Aorta (tissue), 5 donors: ENCODE data around the gene SEC23B. TPM values are rescaled to one million over a fixed set of nuclear protein-coding genes. Genes with fewer than 3 reads are reported as not detected.
"Not testable (repeated sequence)": the region's sequence is repeated elsewhere in the genome, so short reads cannot be mapped to it uniquely, and the experiment has no call there.

ENCODE experiments used
- ATAC-seq: fragments of 200-7000 bp; cut with Tn5 transposase; one replicate; pipeline ENCODE4 v1.9.1; 2022; ENCODE audit warnings: moderate library complexity; ENCODE audit not compliant: low FRiP score
- DNase-seq, 2 donors: peaks; one replicate each; pipeline ENCODE4 v3.0.0-alpha.2; 2020
- H3K27ac ChIP-seq, 2 donors: one replicate each; pipeline ENCODE4 v1.5.1; 2013; ENCODE audit warnings: low read length in 2 of 2, mild to moderate bottlenecking in 2 of 2, moderate library complexity in 2 of 2, control low read depth in 1 of 2, inconsistent platforms in 1 of 2, low read depth in 1 of 2
- H3K27me3 ChIP-seq, 2 donors: one replicate each; pipeline ENCODE4 v1.6.1; 2013; ENCODE audit warnings: control low read depth in 1 of 2, low read length in 1 of 2, mild to moderate bottlenecking in 1 of 2, moderate library complexity in 1 of 2; ENCODE audit not compliant: insufficient read depth in 2 of 2, control insufficient read depth in 1 of 2
- H3K36me3 ChIP-seq, 2 donors: one replicate each; pipeline ENCODE4 v1.6.1; 2013; ENCODE audit warnings: control low read depth in 1 of 2, low read length in 1 of 2, mild to moderate bottlenecking in 1 of 2; ENCODE audit not compliant: insufficient read depth in 2 of 2, control insufficient read depth in 1 of 2
- H3K4me1 ChIP-seq, 2 donors: one replicate each; pipeline ENCODE4 v1.6.1; 2013; ENCODE audit warnings: low read length in 2 of 2, control low read depth in 1 of 2, mild to moderate bottlenecking in 1 of 2, moderate library complexity in 1 of 2; ENCODE audit not compliant: insufficient read depth in 2 of 2, control insufficient read depth in 1 of 2
- H3K4me3 ChIP-seq, 2 donors: one replicate each; pipeline ENCODE4 v1.5.1; 2013; ENCODE audit warnings: low read length in 2 of 2, control low read depth in 1 of 2, mild to moderate bottlenecking in 1 of 2
- H3K9me3 ChIP-seq: one replicate; pipeline ENCODE4 v1.6.1; 2013; ENCODE audit warnings: mild to moderate bottlenecking, low read length; ENCODE audit not compliant: control insufficient read depth
- WGBS, 2 donors: extraction: QIAGEN DNeasy Blood & Tissue Kit; methylation state at CpG; one replicate each; pipeline ENCODE4 v1.1.7; 2013; 5-methylcytosine and 5-hydroxymethylcytosine counted together
- intact Hi-C, 2 donors: fragments of 100-400 bp; cut with DNase I; formaldehyde crosslinking; loops; one replicate each; pipeline versions ENCODE4 v1.14.2 to v1.15.0; 2022
- polyA plus RNA-seq, 2 donors: library from polyadenylated mRNA; stranded (reverse); fragments of 200-250 nt; gene quantifications; one replicate each; pipeline ENCODE4 v1.2.3, GENCODE V29; 2013
- total RNA-seq, 2 donors: library from RNA; stranded (reverse); fragmentation: NEBNext Ultra II Directional; extraction: Animal tissue kit (Norgen Biotek cat#: 25700); gene quantifications; one replicate each; pipeline ENCODE4 v1.2.1, GENCODE V29; 2021
- donor health status: healthy with polysubstance abuse.
- donor health status: Bipolar disorder and iron deficiency.
- donor health status: DM: no; HTN: no; CAD: no.
- donor health status: DM: no; HTN: no; CAD: no.
- donor health status: DM: yes; HTN: yes; CAD: no.

The SEC23B gene
- total and polyA plus RNA-seq, 4 donors = 8.9 to 37.5 (median 22.5) TPM

- DNase-seq (no peak), ATAC-seq (no peak)
- H3K4me1 ChIP-seq = no peaks in the 10 kb centered on the region
- no peaks in the 10 kb centered on the region for H3K9me3 ChIP-seq
- 93% methylated on average over 7 of the region's 7 CpGs for WGBS, 2 donors
- peaks cover 0 to 3% of the 10 kb centered on the region in 2 donors for H3K36me3 ChIP-seq
- no peak overlapping the region for H3K27ac ChIP-seq
- intact Hi-C loops = no loop called here
- H3K4me3 ChIP-seq = no peak overlapping the region
- no peaks in the 10 kb centered on the region for H3K27me3 ChIP-seq
Measured at GRCh38 chr20:18513208-18513607, 5.5 kb downstream of the SEC23B start.

GRCh38 chr20:18514127-18514526, 6.4 kb downstream of the SEC23B start:
- no peak for DNase-seq
- no peaks in the 10 kb centered on the region for H3K4me1 ChIP-seq
- no peak overlapping the region for H3K27ac ChIP-seq
- peaks cover 0 to 3% of the 10 kb centered on the region in 2 donors for H3K36me3 ChIP-seq
- H3K4me3 ChIP-seq = no peak overlapping the region
- no peak for ATAC-seq
- no peaks in the 10 kb centered on the region for H3K9me3 ChIP-seq
- no peaks in the 10 kb centered on the region for H3K27me3 ChIP-seq
- WGBS, 2 donors = 87 to 91% methylated on average over 5 of the region's 5 CpGs
- intact Hi-C loops = no loop called here

GRCh38 chr20:18515973-18516372, 8.2 kb downstream of the SEC23B start:
- H3K36me3 ChIP-seq = peaks cover 0 to 3% of the 10 kb centered on the region in 2 donors
- intact Hi-C loops = no loop called here

DNA sequence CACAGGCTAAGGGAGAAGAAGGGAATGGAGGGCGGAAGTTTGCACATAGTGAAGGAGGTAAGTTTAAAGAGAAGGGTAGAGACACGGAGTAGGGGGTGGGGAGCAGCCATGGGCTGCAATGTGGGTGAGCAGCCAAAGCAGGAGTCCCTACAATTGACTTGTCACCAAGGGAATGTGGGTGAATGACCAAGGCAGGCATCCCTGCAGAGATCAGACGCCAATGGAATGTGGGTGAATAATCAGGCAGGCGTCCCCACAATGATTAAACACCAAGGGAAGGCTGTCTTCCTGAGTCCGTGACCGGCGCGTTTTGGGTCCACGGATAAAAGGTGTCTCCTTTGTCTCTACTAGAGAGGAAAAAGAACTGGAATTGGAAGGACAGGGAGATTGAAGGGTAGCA, 14.3 kb downstream of the SEC23B start:
- H3K36me3 ChIP-seq, ATAC-seq, H3K27me3 ChIP-seq, H3K9me3 ChIP-seq, DNase-seq, intact Hi-C loops, H3K4me3 ChIP-seq, H3K27ac ChIP-seq, H3K4me1 ChIP-seq: not testable (repeated sequence)
- 92 to 94% methylated on average over 9 of the region's 9 CpGs for WGBS, 2 donors

More at GRCh38 chr20:18515973-18516372, 8.2 kb downstream of the SEC23B start:
- Histone ChIP-seq H3K4me1 (no peaks in the 10 kb centered on the region), H3K27me3 (no peaks in the 10 kb centered on the region), H3K4me3 (no peak overlapping the region), H3K27ac (no peak overlapping the region), H3K9me3 (no peaks in the 10 kb centered on the region)
- ATAC-seq (no peak), DNase-seq (no peak)

- DNase-seq = no peak
- Histone ChIP-seq H3K27ac (no peak overlapping the region), H3K36me3 (peaks cover under 1 to 10% of the 10 kb centered on the region in 2 donors), H3K27me3 (no peaks in the 10 kb centered on the region), H3K4me3 (no peak overlapping the region), H3K9me3 (no peaks in the 10 kb centered on the region), H3K4me1 (no peaks in the 10 kb centered on the region)
- WGBS, 2 donors = 84 to 87% methylated on average over 2 of the region's 2 CpGs
- intact Hi-C loops = no loop called here
- ATAC-seq = no peak
Measured at GRCh38 chr20:18523066-18523465, 15.3 kb downstream of the SEC23B start.

DNA sequence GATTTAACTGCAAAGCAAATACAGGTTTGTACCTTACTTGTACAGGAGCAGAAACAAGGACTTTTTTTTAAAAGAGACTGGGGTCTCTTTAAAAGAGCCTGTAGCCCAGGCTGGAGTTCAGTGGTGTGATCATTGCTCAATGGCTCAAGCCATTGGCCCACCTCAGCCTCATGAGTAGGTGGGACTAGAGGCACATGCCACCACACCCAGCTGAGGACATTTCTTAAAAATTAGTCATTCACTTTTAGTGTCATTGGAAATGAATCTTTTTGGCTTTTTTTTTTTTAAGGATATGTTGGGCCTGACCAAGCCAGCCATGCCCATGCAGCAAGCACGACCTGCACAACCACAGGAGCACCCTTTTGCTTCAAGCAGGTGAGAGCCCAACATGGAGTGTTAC, 16.9 kb downstream of the SEC23B start:
- no peak overlapping the region for H3K27ac ChIP-seq
- WGBS, 2 donors = 92 to 94% methylated on average over 1 of the region's 1 CpG
- no peak for ATAC-seq
- no peaks in the 10 kb centered on the region for H3K9me3 ChIP-seq
- peaks cover 9 to 13% of the 10 kb centered on the region in 2 donors for H3K36me3 ChIP-seq
- H3K4me3 ChIP-seq = no peak overlapping the region
- no peaks in the 10 kb centered on the region for H3K4me1 ChIP-seq
- no peak for DNase-seq
- H3K27me3 ChIP-seq = no peaks in the 10 kb centered on the region
- intact Hi-C loops = no loop called here

GRCh38 chr20:18526761-18527160, 19.0 kb downstream of the SEC23B start:
- peaks cover 9 to 18% of the 10 kb centered on the region in 2 donors for H3K36me3 ChIP-seq
- H3K4me1 ChIP-seq, H3K27me3 ChIP-seq, H3K27ac ChIP-seq, ATAC-seq, DNase-seq, H3K4me3 ChIP-seq, intact Hi-C loops, H3K9me3 ChIP-seq: not testable (repeated sequence)
- WGBS, 2 donors = 68 to 69% methylated on average over 14 of the region's 14 CpGs

- 76 to 82% methylated on average over 2 of the region's 2 CpGs for WGBS, 2 donors
- no peak for ATAC-seq
- Histone ChIP-seq H3K27me3 (no peaks in the 10 kb centered on the region), H3K27ac (no peak overlapping the region), H3K4me1 (no peaks in the 10 kb centered on the region), H3K4me3 (no peak overlapping the region), H3K36me3 (peaks cover 10 to 18% of the 10 kb centered on the region in 2 donors), H3K9me3 (no peaks in the 10 kb centered on the region)
- intact Hi-C loops = no loop called here
- no peak for DNase-seq
Measured at GRCh38 chr20:18527339-18527738, 19.6 kb downstream of the SEC23B start.

DNA sequence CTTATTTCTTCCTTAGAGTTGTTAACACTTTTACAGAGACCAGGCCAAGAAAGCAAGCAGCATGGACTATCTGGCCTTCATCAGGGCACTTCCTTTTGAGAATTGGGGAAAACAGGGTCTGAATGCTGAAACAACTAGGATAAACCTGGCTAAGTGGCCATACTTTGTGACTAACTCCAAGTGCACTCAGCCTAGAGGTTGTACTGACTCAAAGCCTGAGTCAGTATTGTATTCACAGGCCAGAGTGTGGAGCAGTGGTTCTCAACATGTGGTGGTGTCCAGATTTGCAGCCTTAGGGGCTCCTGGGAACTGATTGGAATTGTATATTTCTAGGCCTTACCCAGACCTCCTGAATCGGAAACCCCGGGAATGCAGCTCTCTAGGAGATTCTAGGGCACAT, 20.1 kb downstream of the SEC23B start:
- DNase-seq (no peak), ATAC-seq (no peak)
- Histone ChIP-seq H3K4me1 (no peaks in the 10 kb centered on the region), H3K27ac (no peak overlapping the region), H3K9me3 (no peaks in the 10 kb centered on the region), H3K27me3 (no peaks in the 10 kb centered on the region), H3K36me3 (peaks cover 14 to 21% of the 10 kb centered on the region in 2 donors), H3K4me3 (no peak overlapping the region)
- 95 to 100% methylated on average over 2 of the region's 2 CpGs for whole genome bisulfite sequencing, 2 donors
- intact Hi-C loops = no loop called here
